Suprapubic skin (tissue), 3 donors: ENCODE measurements around the gene LRBA.

Experiments used
- POLR2A ChIP-seq, 2 donors: fragments of 450-650 bp; IDR thresholded peaks; one replicate each; pipeline ENCODE4 v1.6.1; 2017; ENCODE audit warnings: antibody characterized with exemption in 2 of 2, mild to moderate bottlenecking in 2 of 2, moderate library complexity in 2 of 2
- TF ChIP-seq, protein P1 (sequence below), 2 donors: fragments of 200-600 bp in 1 of 2; fragments of 450-650 bp in 1 of 2; sonication (generic) in 1 of 2; IDR thresholded peaks; one replicate each; pipeline ENCODE4 v1.5.1; 2016 to 2019; ENCODE audit warnings: antibody characterized with exemption in 2 of 2, mild to moderate bottlenecking in 1 of 2, moderate library complexity in 1 of 2

DNA sequence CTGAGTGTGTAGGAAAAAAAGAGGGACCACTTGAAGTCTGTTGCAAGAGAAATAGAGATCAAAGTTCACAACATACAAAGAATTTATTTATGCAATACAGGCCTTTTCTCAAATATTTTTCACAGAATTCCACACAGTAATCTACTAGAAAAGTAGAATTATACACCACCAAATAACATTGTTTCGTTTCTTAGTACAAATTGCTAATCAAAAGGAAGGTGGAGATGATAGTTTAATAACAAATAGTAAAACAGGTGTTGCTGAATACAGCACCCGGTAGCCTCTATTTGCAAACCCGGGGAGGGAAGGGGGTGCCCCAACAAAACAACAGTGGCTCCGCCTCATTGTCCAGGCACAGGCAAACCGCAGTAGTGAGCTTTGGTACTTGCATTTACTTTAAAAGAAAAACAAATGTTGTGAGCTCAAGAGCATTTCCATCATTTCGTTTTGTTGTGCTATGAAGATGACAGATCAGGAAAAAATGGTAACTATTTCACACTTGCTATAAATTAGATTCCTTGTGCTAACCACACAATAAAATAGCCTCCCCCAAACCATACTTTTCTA, 750.4 kb downstream of the LRBA start:
- TF ChIP-seq, protein P1, sequence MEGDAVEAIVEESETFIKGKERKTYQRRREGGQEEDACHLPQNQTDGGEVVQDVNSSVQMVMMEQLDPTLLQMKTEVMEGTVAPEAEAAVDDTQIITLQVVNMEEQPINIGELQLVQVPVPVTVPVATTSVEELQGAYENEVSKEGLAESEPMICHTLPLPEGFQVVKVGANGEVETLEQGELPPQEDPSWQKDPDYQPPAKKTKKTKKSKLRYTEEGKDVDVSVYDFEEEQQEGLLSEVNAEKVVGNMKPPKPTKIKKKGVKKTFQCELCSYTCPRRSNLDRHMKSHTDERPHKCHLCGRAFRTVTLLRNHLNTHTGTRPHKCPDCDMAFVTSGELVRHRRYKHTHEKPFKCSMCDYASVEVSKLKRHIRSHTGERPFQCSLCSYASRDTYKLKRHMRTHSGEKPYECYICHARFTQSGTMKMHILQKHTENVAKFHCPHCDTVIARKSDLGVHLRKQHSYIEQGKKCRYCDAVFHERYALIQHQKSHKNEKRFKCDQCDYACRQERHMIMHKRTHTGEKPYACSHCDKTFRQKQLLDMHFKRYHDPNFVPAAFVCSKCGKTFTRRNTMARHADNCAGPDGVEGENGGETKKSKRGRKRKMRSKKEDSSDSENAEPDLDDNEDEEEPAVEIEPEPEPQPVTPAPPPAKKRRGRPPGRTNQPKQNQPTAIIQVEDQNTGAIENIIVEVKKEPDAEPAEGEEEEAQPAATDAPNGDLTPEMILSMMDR (IDR thresholded peaks at IDR 0.05), result no peak
- no peak for TF ChIP-seq POLR2A (IDR thresholded peaks at IDR 0.05)
